D341Med (cell line): ENCODE results near the gene NOTCH4.
A peak's percentile ranks its signal among the peaks of the same experiment; 100 is the strongest.
"Not testable (repeated sequence)": the region's sequence is repeated elsewhere in the genome, so short reads cannot be mapped to it uniquely, and the experiment has no call there.

ENCODE experiments used
- DNase-seq: peaks from one replicate; pipeline ENCODE4 v3.0.0; 2012; ENCODE audit warnings: low spot score

NOTCH4 gene

DNA sequence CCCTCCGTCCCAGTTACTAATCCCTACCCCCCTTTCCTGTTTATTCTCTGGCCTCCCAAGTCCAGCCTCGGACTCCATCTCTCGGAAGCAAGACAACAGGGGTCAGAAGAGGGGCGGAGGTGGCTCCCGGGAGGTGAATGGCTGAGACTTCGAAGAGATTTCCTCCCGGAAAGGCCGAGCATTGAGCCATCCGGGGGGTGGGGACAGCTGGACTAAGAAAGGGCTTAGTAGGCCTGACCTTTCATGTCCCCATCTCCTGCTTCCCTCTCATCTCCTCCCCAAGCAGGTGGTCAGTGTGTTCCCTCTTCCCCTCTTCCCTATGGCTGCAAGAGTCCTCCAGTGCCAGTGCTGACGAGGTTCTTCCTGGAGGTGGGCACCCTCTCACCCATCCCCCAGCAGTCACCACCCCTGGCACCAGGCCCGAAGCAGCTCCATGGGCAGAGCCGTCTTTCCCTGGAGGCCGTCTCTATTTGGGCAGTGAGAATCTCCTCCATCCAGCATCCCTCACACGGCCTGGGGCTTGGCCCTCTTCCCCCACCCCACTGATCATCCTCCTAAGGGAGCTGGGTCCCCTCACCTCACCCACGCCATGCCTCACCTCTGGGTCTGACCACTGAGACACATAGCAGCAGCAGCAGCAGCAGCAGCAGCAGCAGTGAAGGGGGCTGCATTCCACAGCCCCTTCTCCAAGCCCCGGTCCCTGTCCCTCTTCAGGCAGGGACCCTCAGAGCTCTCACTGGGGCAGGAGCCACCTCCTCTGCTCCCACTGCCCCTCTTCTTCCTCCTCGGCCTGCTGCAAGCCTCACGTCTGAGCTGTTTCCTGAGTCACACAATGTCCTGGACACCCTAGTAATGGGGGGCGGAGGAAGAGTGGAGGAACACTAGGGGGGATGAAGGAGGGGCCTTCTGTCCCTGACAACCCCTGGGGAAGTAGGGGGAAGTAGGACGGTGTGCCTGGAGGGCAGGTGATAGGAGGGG, at the start of gene NOTCH4:
Gene NOTCH4, minus strand, starts transcription at position 810 of the 978 bp plus-strand sequence. Its CDS starts 139 bp downstream, at position 671.
- no peak for DNase-seq

DNA sequence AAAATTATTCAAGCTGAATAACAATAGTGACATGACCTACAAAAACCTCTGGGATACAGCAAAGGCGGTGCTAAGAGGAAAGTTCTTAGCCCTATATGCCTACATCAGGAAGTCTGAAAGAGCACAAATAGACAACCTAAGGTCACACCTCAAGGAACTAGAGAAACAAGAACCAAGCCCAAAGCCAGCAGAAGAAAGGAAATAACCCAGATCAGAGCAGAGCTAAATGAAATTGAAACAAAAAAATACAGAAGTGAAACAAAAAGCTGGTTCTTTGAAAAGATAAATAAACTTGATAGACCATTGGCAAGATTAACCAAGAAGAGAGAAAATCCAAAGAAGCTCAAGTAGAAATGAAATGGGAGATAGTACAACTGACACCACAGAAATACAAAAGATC, 47.6 kb upstream of the NOTCH4 start:
- DNase-seq, result no peak

DNA sequence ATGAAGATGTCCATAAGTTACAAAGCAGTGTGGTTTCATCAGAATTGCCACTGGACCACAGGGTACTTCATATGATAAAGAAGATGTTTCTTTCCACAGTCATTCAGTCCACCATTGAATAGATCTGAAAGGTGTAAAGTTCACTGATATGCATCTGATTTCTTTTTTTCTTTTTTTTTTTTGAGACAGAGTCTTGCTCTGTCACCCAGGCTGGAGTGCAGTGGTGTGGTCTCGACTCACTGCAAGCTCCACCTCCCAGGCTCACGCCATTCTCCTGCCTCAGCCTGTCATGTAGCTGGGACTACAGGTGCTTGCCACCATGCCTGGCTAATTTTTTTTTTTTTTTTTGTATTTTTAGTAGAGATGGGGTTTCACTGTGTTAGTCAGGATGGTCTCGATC, 44.6 kb upstream of the NOTCH4 start:
- not testable (repeated sequence) for DNase-seq

DNA sequence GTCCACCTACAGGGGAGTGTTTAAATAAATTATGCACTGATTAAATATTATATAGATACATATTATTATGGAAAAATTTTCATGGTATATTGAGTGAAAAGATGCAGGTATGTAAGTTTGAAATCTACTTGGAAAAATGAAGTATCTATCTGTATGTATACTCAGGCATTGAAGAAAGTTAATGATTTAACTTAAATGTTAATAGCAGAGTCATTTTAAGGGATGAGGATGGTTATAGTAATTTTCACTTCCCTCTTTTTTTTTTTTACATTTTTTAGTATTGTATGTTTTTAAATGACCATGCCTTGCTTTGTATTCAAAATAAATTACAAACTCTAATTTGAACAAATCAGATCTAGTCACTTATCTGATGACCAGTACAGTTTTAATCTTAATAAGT, 43.2 kb upstream of the NOTCH4 start:
- DNase-seq, result no peak

DNA sequence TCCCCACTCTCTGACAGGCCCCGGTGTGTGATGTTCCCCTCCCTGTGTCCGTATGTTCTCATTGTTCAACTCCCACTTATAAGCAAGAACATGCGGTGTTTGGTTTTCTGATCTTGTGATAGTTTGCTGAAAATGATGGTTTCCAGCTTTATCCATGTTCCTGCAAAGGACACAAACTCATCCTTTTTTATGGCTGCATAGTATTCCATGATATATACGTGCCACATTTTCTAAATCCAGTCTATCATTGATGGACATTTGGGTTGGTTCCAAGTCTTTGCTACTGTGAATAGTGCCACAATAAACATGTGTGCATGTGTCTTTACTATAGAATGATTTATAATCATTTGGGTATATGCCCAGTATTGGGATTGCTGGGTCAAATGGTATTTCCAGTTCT, 33.4 kb upstream of the NOTCH4 start:
- DNase-seq, result not testable (repeated sequence)

DNA sequence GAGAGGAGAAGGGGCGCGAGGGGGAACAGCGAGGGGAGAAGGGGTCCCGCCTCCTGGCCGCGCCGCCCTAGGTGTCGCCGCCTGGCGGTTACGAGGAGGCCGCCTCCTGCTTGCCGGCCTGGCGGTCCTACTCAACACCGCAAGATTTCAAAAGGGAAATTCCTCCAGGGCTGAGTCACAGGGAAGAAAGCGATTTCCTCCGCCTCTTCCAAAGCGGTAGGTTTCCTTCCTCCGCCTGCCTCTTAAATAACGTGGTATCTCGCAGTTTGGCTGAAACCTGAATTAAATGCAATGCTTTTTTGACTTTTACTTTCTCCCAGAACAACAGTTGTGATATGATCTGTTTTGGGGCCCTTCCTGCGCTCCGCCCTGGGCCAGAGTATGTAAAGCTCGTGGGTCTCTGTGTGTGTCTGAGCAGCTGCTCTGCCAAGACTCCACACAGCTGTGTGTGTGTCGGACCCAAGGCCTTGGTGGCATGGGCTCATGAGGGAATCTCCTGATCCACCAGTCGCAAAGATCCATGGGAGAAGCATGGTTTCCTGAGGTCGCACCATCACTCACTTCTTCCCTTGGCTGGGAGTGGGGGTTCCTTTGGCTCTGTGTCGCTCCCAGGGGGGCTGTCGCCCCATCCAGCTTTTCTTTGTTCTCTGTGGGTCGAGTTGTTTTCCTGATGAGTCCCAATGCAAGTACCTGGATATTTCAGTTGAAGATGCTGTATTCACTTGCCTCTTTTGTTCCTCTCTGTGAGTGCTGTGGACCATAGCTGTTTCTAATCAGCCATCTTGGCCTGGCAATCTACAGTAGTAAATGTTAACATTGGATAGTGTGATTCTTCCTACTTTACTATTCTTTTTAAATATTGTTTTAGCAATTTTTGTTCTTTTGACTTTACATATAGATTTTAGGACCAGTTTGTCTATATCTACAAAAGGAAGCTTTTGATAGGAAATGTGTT, 31.6 kb upstream of the NOTCH4 start:
- peak; percentile 70 for DNase-seq

DNA sequence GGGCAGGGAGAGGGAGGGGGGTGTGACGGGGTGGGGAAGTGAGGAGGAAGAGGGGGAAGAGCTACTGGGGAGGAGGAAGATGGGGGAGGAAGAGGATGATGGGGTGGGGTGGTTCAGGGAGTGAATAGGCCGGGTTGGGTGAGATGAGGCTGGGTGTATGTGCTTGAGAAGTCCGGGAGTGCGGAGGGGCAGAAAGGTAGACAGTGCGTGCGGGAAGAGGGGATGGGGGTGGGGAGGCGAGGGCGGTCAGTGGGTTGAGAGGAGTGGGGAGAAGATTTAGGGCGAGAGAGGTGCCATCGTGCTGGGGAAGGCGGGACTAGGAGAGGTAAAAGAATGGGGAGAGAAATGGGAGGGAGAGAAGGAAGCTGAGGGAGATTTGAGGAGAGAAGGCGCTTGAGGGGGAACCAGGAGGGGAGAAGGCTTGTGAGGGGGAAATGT, 30.9 kb upstream of the NOTCH4 start:
- DNase-seq, result no peak

DNA sequence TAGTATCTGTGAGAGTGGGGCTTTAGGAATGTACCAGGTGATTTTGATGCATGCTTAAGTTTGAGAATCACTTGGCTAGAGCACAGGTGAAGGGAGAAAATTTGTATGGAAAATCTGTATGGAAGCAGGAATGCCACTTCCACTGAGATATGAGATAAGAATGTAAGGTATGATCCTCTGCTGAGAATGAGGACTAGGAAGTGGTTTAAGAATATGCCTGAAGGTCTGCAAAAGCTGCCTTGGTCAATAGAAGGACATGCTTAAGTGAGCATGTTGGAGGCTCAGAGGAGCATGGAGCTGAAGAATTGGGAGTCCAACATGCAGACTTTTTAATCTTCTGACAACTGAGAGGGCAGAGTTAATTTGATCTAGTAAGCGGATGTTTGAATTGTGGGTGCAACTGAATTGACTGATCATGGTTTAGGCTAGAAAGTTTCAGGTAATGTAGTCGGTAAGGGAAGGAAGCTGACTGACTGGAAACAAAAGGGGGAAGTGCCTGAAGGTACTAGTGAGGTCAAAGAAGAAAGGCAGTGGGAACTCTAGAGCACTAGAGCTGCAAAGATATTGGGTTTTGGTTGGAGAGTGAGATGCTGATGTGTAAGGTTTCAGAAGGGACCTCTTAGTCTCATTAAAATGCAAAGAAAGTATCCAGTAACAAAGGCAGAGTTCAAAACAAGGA, 28.6 kb upstream of the NOTCH4 start:
- no peak for DNase-seq

DNA sequence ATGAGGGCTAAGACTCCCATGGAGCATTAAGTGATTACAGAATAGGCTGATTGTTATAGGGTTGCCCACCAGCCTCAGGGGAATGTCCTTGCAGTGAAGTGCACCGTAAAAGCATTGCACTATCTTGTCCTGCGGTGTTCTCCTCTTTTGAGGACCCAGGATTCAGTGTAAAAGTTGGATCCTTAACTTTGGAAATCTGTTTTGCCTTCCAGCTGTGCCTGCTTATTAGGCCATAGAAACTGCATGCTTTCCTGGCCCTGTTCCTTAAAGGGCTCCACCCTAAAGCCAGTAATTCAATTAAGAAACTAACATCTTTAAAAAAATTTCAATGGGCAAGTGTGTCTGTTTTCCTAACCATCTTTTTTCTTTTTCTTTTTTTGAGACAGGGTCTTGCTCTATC, 25.4 kb upstream of the NOTCH4 start:
- DNase-seq, result no peak

DNA sequence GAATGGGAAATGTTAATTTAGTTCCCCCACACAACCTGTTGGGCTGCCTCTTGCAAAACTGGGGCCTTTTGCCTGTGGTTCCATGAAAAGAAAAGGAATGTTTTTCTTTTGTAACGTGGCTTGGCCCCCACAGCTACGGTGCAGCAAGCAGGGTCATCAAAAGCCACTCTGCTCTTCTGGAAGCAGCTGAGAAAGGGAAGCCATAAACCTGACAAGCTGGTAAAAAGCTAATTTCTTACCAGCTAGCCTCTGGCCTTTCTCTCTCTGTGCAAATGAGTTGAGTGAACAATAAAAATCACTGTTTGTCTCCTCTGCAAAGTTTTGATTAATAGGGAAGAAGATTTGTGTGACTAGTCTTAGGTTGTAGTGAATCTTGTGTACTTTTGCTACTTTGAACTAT, 23.5 kb upstream of the NOTCH4 start:
- no peak for DNase-seq

DNA sequence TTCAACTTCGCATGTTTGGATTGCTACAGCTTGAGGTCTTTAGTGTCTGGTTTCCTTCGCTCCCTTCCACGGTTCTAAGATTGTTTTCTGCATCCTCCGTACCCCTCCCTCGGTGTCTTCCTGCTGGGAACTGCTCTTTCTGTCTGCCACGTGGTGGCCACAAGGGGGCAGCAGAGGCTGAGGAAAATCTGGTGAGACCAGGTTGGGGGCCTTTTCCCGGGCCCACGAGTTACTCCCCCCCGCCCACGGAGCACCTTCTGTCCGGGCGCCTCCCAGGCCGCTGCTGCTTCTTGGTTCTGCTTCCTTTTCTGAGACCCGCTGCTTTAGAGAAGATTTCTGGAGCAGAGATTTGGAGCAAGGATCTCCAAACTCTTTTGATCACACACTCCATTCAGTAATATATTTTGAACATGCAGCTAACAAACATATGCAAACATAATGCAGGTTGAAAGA, 21.1 kb upstream of the NOTCH4 start:
- DNase-seq, result peak; percentile 83

DNA sequence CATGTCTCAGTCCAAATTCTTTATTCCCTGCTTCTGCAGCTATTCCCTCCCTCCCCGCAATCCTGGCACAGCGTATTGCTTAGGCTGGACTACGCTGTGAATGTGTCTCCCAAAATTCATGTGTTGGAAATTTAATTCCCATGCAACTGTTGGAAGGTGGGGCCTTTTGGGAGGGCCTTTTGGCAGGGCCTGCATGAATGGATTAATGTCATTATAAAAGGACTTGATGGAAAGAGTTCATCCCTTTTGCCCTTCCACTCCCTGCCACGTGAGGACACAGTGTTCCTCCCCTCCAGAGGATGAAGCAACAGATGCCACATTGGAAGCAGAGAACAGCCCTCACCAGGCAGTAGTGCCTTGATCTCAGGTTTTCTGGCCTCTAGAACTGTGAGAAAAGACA, 20.4 kb upstream of the NOTCH4 start:
- no peak for DNase-seq

DNA sequence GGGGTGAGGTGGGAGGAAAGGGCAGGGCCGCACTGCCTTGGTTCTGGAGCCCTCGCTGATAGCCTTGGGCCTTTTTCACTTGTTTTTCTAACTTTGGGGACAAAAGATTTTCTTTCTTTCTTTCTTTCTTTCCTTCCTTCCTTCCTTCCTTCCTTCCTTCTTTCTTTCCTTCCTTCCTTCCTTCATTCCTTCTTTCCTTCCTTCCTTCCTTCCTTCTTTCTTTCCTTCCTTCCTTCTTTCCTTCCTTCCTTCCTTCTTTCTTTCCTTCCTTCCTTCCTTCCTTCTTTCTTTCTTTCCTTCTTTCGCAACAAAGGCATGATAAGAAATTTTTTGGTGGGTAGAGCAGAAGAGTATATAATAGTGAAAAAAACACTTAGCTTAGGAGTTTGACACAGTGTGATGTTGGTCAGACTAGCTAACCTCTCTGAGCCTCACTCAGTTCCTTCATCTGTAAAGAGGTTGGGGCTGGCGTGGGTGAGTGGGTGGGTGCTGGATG, 18.5 kb upstream of the NOTCH4 start:
- DNase-seq, result not testable (repeated sequence)

DNA sequence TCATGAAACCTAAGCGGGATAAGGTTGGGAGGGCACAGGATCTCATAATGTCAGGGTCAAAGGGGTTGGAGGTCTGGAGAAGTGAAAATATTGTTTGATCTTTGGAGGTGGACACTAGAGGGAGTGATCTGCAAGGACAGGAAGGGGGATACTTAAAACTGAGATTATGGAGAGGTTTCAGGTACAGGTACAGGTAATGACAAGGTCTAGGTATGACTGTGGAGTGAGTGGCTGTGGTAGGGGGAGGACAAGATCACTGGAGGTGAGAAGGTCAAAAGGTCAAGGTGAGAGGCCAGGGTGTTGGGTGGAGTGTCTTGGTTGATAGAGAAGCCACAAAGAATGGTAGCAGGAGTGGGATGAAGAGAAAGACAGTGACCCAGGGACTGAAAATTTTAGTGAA, 16.8 kb upstream of the NOTCH4 start:
- DNase-seq, result no peak

DNA sequence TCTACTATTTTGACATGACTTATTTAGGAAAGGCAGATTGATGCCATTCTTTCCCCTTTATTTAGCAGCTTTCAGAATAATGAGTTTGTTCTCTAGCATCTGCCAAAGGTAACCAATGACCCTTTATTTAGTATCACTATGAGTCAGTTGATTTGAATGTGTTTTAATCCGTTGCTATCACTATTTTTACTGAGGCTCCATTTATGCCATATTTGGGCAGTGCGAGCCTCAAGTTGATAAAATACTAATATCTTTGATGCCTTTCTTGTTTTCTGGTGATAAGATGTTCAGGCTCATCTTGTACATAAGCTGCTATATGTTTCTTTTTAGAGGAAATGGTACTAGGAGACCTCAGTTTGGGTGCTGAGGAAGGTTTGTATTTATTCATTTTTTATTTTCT, 15.6 kb upstream of the NOTCH4 start:
- no peak for DNase-seq

DNA sequence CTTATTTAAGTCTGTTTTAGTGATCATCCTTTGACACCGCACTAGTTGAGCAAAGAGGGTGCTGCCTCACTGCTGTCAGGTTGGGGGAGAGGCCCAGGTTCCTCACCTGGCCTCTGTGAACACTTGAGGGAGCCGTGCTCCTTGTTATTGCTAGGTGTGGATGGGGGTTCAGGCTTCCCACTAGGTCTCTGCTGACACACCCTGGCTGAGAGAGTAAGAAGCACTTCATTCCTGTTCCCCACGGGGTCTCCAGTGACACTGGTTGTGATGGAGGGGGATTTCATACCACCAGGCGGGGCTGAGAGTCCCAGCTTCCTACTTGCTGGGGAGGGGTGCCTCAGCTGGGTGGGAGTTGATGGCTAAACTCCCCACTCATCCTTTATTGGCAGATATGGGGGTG, 11.1 kb upstream of the NOTCH4 start:
- no peak for DNase-seq

DNA sequence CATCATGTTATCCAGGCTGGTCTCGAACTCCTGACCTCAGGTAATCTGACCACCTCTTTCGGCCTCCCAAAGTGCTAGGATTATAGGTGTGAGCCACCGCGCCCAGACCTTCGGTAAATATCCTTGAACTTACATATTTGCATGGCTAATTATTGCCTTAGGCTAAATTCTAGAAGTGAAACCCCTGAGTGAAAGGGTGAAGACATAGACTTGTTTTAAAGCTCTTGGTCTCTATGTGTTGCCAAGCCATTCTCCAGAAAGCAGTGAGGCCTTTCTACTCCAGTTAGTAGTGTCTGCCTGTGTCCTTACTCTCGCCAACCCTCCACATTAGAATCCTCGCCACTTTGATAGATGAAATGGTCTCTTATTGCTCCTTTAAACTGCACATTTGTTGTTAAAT, 2.6 kb upstream of the NOTCH4 start:
- no peak for DNase-seq

DNA sequence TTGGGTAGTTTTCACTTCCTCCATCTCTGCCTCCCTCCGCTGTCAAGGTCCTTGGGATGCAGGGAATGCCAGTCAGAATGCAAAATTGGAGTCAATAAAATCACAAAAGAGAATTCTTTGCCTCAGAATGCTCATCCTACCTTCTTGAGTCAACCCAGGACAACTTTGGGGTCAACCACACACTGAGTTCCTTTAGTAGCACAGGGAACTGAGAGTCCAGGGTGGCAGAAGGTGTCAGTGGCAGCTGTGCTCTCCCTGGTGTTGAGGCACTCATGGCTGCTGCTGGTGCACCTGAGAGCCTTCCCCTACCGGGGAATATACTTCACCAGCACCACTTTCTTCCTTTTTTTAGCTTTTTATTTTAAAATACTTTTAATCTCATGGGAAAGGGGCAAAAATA, 829 bp upstream of the NOTCH4 start:
- DNase-seq, result no peak

DNA sequence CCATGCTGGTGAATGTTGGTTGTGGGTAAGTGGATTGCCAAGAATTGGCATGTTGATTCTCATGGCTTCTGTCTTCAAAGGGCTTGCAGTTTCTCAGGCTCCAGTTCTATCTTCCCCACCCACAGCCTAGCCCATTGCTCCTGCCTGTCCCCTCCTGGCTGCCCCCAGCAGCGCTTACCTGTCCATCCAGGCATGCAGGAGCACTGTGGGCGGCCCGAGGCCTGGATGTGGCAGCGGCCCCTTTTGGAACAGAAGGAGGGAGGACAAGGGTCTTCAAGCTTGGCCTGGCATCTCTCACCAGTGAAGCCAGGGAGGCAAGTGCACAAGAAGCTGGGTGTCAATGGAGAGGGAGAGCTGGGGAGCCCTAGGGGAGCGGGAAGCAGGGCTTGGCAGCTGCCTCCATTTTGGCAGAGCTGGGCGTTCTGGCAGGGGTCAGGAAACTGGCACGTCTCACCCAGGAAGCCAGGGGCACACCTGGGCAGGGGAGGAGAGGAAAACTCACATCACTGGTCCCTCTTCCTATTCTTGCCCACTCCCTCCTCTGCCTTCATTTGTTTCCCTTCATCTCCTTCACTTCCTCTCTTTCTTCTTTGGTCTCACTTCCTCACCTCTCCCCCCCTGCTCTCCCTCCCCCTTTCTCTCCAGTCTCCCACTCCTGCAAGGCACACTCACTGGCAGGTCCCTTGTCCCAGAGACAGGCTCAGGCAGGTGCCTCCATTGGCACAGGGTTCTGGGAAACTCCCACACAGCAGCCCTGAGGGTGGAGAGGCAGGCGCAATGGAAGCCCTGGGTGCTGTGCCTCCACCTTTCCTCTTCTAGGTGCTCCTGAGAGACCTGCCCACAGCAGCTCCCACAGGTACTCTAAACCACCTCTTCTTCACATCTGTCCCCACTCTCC, 1.3 kb downstream of the NOTCH4 start:
- DNase-seq, result no peak

DNA sequence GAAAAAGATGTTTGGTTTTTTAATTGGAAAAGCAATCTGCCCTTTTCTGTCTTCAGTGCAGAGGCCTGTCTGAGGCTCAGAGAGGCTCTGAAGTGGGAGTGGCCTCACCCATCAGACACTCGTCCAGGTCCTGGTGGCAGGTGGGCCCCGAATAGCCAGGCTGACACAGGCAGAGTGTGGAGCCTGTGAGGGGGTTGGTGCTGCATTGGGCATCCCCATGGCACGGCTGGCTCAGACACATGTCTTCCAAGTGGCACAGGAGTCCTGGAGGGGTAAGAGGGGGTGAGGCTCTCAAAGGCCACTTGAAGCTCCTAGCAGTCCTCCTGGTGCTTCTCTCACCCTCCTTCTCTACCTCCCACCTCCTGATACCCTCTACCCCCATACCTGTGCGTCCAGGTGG, 3.8 kb downstream of the NOTCH4 start:
- DNase-seq, result no peak

DNA sequence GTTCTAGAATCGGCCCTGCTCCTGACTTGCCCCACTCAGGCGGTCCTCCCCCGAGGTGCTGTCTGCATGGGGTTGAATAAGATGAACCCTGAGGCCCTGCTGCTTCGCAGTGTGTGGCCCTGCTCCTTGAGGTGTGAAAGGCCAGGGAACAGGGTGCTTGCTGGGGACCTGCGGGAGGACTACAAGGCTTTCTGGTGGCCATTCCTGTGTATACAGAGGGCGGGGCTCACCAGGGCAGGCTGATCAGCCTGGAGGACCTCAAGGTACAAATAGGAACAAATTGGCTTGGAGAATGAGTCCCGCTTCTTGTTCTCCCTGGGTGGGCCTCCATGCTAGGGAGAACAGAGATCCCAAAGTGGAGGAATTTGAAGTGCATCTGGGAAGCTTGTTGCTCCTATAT, 5.7 kb downstream of the NOTCH4 start:
- no peak for DNase-seq
